HG02678 (cell line): ENCODE measurements around the gene PCDHGB3.
"Not testable (repeated sequence)": the region's sequence is repeated elsewhere in the genome, so short reads cannot be mapped to it uniquely, and the experiment has no call there.

Experiments used
- ATAC-seq: cut with Tn5 transposase; IDR thresholded peaks from one replicate; pipeline ENCODE4 v1.9.1; 2021; ENCODE audit warnings: mild to moderate bottlenecking, moderate library complexity; ENCODE audit not compliant: unreplicated experiment

The PCDHGB3 gene

DNA sequence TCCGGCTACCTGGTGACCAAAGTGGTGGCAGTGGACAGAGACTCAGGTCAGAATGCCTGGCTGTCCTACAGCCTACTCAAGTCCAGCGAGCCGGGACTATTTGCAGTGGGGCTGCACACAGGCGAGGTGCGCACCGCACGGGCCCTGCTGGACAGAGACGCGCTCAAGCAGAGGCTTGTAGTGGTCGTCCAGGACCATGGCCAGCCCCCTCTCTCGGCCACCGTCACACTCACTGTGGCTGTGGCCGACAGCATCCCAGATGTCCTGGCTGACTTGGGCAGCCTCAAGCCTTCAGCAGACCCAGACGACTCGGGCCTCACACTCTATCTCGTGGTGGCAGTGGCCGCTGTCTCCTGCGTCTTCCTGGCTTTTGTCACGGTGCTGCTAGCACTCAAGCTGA, 13.1 kb upstream of the PCDHGB3 start:
- ATAC-seq, result no peak

DNA sequence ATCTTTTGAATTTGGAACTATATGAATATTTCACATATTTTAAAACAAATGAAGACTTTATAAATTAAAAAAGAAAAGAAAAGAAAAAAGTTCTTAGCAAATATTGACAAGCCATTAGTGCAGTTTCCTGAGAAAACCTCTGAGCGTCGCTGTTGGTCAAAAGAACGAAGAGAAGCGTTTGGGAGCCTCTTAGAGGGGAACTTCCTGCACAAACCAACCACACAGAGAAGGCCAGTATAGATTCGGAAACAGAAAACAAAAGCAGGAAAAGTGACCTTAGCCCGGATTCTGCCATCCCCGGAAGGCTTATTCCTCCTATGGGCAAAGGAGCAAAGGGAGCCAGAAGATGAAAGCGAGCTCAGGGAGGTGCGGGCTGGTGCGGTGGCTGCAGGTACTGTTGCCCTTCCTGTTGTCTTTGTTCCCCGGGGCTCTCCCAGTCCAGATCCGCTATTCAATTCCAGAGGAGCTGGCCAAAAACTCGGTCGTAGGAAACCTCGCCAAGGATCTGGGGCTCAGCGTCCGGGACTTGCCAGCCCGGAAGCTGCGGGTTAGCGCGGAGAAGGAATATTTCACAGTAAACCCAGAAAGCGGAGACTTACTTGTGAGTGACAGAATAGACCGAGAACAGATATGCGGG, 10.1 kb upstream of the PCDHGB3 start, which contains the start of gene PCDHGB2:
Gene PCDHGB2, plus strand, starts transcription at position 205 of the 637 bp plus-strand sequence. Its CDS starts 142 bp downstream, at position 347.
- peak; percentile 73 for ATAC-seq

DNA sequence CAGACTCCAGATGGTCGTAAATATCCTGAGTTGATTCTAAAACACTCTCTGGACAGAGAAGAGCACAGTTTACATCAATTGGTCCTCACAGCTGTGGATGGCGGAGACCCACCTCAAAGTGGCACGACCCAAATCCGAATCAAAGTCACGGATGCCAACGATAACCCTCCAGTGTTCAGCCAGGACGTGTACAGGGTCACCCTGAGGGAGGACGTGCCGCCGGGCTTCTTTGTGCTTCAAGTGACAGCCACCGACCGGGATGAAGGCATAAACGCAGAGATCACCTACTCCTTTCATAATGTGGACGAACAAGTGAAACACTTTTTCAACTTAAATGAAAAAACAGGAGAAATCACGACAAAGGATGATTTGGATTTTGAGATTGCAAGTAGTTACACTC, 9.4 kb upstream of the PCDHGB3 start:
- no peak for ATAC-seq

DNA sequence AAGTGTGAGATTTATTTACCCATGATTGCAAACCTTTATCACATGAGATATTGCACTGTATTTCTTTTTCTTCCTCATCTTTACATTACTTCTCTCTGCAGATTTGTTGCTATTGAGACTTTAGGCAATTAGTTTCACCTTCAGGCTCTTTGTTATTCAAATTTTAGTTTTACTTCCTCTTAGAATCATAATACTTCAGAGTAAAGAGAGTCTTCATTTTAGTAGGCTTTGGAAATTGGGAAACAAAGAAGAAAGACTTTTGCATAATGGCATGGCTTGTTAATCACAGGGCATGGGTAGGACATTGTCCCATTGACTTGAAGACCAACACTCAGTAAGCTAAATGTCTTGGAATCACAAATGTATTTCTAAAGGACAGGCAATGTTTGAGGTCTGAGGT, 7.3 kb upstream of the PCDHGB3 start:
- ATAC-seq, result no peak

DNA sequence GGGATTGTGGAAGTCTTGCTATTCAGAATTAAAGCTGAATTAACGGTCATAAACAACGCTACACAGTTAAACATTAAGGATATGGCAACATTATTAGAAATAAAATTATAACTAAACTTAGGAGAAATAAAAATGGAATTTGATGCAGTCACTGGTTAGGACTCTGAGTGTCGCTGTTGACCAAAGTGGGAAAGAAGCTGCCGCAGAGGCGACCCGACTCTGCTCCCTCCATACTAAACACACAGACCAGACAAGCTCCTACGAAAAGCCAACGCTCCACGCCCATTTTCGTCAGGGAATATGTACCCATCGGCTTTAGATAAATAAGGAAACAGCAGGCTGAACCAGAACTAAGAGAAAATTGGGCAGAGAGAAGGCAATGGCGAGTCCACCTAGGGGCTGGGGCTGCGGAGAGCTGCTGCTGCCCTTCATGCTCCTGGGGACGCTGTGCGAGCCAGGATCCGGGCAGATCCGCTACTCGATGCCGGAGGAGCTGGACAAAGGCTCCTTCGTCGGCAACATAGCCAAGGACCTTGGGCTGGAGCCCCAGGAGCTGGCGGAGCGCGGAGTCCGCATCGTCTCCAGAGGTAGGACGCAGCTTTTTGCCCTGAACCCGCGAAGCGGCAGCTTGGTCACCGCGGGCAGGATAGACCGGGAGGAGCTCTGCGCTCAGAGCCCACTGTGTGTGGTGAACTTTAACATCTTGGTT, 5.9 kb upstream of the PCDHGB3 start, which contains the start of gene PCDHGA5:
Gene PCDHGA5, plus strand, starts transcription at position 211 of the 709 bp plus-strand sequence. Its CDS starts 169 bp downstream, at position 380.
- no peak for ATAC-seq

DNA sequence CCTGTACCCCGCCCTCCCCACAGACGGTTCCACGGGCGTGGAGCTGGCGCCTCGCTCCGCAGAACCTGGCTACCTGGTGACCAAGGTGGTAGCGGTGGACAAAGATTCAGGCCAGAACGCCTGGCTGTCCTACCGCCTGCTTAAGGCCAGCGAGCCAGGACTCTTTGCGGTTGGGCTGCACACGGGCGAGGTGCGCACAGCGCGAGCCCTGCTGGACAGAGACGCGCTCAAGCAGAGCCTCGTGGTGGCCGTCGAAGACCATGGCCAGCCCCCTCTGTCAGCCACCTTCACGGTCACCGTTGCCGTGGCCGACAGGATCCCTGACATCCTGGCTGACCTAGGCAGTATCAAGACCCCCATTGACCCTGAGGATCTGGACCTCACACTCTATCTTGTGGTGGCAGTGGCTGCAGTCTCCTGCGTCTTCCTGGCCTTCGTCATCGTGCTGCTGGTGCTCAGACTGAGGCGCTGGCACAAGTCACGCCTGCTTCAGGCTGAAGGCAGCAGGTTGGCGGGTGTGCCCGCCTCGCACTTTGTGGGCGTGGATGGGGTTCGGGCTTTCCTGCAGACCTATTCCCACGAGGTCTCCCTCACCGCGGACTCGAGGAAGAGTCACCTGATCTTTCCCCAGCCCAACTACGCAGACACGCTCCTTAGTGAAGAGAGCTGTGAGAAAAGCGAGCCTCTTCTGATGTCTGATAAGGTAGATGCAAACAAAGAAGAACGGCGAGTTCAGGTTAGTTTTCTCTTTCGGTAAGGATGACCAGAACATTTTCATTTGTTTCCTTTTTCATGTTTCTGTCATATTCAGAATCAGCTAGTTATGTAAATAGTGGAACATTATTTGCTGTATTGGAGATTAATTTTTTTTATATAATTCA, 3.8 kb upstream of the PCDHGB3 start:
- no peak for ATAC-seq

DNA sequence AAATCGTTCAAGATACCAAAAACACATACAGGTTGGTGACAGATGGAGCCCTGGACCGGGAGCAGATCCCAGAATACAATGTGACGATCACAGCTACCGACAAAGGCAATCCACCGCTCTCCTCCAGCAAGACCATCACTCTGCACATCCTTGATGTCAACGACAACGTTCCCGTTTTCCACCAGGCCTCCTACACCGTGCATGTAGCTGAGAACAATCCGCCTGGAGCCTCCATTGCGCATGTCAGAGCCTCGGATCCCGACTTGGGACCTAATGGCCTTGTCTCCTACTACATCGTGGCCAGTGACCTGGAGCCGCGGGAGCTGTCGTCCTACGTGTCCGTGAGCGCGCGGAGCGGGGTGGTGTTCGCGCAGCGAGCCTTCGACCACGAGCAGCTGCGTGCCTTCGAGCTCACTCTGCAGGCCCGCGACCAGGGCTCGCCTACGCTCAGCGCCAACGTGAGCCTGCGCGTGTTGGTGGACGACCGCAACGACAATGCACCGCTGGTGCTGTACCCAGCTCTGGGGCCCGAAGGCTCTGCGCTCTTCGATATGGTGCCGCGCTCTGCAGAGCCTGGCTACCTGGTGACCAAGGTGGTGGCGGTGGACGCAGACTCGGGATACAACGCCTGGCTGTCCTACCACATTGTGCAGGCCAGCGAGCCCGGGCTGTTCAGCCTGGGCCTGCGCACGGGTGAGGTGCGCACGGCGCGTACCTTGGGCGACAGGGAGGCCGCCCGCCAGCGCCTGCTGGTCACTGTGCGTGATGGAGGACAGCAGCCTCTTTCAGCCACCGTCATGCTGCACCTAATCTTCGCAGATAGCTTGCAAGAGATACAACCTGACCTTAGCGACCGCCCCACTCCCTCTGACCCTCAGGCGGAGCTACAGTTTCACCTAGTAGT, 1.8 kb downstream of the PCDHGB3 start:
- ATAC-seq, result no peak

DNA sequence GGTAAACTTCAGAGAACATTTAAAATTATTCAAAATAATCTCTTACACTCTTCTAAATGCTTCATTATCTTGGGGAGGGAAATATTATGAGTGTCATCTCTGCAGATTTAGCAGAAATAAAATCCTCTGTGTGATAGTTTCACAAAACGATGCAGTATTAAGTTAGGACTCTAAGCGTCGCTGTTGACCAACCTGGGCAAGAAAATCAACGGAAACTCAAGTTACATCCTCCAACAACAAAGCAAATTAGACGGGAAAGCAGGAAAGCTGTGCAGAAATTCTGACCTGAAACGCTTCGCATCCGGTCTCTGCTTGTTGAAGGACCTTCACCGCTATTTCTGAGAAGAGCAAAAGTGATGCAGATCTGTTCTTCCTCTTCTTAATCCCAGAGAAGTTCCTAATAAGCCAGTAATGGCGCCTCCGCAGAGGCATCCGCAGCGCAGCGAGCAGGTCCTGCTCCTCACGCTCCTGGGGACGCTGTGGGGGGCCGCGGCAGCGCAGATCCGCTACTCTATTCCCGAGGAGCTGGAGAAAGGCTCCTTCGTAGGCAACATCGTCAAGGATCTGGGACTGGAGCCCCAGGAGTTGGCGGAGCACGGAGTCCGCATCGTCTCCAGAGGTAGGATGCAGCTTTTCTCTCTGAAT, 3.8 kb downstream of the PCDHGB3 start, which contains the start of gene PCDHGA6:
Gene PCDHGA6, plus strand, starts transcription at position 219 of the 645 bp plus-strand sequence. Its CDS starts 193 bp downstream, at position 412.
- ATAC-seq, result no peak

DNA sequence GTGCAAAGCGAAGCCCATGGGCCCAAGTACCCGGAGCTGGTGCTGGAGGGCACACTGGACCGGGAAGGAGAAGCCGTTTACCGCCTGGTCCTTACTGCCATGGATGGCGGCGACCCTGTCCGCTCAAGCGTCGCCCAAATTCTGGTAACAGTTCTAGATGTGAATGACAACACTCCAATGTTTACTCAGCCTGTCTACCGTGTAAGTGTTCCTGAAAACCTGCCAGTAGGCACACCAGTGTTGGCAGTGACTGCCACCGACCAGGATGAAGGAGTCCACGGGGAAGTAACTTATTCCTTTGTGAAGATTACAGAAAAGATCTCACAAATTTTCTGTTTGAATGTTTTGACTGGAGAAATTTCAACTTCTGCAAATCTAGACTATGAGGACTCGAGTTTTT, 4.6 kb downstream of the PCDHGB3 start:
- no peak for ATAC-seq

DNA sequence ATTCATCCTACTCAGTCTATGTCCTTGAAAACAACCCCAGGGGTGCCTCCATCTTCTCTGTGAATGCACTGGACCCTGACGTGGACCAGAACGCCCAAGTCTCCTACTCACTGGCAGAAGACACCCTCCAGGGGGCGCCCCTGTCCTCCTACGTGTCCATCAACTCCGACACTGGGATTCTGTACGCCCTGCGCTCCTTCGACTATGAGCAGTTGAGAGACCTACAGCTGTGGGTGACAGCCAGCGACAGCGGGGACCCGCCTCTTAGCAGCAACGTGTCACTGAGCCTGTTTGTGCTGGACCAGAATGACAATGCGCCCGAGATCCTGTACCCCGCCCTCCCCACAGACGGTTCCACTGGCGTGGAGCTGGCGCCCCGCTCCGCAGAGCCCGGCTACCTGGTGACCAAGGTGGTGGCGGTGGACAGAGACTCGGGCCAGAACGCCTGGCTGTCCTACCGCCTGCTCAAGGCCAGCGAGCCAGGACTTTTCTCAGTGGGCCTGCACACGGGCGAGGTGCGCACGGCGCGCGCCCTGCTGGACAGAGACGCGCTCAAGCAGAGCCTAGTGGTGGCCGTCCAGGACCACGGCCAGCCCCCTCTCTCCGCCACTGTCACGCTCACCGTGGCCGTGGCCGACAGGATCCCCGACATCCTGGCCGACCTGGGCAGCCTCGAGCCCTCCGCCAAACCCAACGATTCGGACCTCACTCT, 5.6 kb downstream of the PCDHGB3 start:
- ATAC-seq, result not testable (repeated sequence)

DNA sequence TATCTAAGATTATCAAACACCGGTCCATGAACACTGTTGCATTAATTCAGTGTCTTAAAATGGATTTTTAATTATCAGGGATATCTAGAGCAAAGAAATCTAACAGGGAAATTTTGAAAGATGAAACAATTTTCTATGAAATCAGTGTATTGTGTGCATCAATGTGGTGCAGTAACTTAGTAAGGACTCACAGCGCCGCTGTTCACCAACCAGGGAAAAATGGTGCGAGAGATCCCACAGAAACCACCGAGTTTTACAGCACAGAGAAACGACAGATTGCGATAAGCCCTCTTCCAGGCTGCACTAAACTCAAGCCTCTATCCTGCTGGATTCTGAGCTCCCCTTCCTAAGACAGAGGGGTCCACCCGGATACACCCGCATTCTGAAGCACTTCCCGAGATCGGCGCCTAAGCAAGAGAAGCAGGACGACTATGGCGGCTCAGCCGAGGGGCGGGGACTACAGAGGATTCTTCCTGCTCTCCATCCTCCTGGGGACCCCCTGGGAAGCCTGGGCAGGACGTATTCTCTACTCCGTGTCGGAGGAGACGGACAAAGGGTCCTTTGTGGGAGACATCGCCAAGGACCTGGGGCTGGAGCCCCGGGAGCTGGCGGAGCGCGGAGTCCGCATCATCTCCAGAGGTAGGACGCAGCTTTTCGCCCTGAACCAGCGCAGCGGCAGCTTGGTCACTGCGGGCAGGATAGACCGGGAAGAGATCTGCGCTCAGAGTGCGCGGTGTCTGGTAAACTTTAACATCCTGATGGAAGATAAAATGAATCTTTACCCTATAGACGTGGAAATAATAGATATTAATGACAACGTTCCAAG, 12.6 kb downstream of the PCDHGB3 start, which contains the start of gene PCDHGA7:
Gene PCDHGA7, plus strand, starts transcription at position 274 of the 826 bp plus-strand sequence. Its CDS starts 158 bp downstream, at position 432.
- no peak for ATAC-seq

DNA sequence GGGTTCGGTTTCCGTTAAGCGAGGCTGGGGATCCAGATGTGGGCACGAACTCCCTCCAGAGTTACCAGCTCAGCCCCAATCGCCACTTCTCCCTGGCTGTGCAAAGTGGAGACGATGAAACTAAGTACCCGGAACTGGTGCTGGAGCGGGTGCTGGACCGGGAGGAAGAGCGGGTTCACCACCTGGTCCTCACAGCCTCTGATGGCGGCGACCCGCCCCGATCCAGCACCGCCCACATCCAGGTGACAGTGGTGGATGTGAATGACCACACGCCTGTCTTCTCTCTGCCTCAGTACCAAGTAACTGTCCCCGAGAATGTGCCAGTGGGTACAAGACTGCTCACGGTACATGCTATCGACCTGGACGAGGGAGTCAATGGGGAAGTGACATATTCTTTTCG, 13.3 kb downstream of the PCDHGB3 start:
- no peak for ATAC-seq

DNA sequence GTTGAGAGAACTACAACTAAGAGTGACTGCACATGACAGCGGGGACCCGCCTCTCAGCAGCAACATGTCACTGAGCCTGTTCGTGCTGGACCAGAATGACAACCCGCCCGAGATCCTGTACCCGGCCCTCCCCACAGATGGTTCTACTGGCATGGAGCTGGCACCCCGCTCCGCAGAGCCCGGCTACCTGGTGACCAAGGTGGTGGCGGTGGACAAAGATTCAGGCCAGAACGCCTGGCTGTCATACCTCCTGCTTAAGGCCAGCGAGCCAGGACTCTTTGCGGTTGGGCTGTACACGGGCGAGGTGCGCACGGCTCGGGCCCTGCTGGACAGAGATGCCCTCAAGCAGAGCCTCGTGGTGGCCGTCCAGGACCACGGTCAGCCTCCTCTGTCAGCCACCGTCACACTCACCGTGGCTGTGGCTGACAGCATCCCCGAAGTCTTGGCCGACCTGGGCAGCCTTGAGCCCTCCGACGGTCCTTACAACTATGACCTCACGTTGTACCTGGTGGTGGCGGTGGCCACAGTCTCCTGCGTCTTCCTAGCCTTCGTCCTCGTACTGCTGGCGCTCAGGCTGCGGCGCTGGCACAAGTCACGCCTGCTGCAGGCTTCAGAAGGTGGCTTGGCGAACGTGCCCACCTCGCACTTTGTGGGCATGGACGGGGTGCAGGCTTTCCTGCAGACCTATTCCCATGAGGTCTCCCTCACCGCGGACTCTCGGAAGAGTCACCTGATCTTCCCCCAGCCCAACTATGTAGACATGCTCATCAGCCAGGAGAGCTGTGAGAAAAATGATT, 14.6 kb downstream of the PCDHGB3 start:
- no peak for ATAC-seq

DNA sequence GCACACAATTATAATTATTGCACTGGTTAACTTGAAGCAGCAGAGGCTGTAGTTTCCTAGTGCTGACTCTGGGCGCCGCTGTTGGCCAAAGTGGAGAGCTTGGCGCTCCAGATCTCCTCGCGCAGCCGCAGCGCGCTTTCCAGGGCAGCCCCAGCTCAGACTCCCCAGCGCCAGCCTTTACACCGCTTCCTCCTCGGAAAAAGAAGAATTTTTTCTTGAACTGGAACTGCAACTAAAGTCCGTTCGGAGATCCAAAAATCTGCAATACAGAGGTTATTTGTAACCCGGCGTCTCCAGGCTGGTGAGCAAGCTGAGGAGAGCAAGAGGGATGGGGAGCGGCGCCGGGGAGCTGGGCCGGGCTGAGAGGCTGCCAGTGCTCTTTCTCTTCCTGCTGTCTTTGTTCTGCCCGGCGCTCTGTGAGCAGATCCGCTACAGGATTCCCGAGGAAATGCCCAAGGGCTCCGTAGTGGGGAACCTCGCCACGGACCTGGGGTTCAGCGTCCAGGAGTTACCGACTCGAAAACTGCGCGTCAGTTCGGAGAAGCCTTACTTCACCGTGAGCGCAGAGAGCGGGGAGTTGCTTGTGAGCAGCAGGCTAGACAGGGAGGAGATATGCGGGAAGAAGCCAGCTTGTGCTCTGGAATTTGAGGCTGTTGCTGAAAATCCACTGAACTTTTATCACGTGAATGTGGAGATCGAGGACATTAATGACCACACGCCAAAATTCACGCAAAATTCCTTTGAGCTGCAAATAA, 17.7 kb downstream of the PCDHGB3 start, which contains the start of gene PCDHGB4:
Gene PCDHGB4, plus strand, starts transcription at position 142 of the 755 bp plus-strand sequence. Its CDS starts 187 bp downstream, at position 329.
- ATAC-seq, result not testable (repeated sequence)

DNA sequence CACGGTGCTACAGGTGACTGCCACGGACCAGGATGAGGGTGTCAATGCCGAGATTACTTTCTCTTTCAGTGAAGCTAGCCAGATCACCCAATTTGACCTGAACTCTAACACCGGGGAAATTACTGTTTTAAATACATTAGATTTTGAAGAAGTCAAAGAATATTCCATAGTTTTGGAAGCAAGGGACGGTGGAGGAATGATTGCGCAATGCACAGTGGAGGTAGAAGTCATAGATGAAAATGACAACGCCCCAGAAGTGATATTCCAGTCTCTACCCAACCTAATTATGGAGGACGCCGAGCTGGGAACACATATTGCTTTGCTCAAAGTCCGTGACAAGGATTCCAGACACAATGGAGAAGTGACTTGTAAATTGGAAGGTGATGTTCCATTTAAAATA, 18.6 kb downstream of the PCDHGB3 start:
- ATAC-seq, result no peak
